GM18951 (cell line): Measurements from ENCODE around the gene IPO13.
A peak's percentile ranks its signal among the peaks of the same experiment; 100 is the strongest.

Experiments used
- POLR2A ChIP-seq: IDR thresholded peaks from 4 replicates; pipeline ENCODE4 v1.6.1; 2011; ENCODE audit warnings: mild to moderate bottlenecking; ENCODE audit not compliant: insufficient read length, insufficient read depth; ENCODE audit errors: extremely low read depth
- in situ Hi-C: fragments of 300-500 bp; cut with MboI; formaldehyde crosslinking; loops from one replicate; pipeline ENCODE4 v1.12.0; 2022; ENCODE audit warnings: low sequenced_read_pairs, mixed read lengths, inconsistent platforms; ENCODE audit not compliant: unreplicated experiment

IPO13 gene

DNA sequence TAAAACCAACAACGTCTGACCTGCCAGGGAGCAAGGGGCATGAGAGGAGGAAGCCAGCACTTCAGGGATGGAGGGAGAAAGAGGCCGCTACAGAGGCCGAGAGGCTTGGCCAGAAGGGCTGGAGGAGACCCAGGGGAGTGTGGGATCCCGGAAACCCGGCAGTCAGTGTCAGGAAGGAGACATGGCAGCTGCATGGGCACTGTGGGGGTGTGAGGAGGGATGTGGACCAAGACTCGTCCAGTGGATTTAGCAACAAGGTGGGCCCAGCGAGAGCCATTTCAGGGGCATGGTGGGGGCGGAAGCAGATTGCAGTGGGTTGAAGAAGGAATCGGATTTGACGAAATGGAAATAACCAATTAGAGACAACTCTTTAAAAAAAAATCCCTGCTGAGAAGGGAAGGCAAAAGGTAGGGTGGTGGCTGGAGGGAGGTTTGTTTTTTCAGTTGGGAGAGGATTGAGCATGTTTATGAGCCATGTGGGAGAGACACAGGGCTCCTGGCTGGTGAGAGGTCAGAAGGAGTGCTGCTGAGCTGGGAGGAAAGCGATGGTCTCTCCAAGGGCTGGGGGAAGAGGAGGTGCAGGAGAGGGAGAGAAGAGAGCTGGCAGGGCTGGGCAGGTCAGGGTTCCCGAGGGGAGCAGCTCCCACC is 36.6 kb downstream of the IPO13 start:
- no peak for TF ChIP-seq POLR2A
- in situ Hi-C loops = no loop called here

DNA sequence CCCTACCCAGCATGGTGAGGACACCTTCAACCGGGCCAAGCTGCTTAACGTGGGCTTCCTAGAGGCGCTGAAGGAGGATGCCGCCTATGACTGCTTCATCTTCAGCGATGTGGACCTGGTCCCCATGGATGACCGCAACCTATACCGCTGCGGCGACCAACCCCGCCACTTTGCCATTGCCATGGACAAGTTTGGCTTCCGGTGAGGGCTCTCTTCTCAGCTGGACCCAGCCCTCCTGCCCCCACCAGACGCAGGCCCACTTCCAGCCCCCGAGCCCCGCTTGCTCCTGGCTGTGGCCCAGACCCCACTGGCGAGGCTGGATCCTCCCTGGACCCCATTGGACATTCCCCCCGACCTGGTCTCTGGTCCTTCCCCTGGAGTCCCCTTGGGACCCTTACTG is 38.1 kb downstream of the IPO13 start:
- in situ Hi-C loops = no loop called here
- no peak for TF ChIP-seq POLR2A

DNA sequence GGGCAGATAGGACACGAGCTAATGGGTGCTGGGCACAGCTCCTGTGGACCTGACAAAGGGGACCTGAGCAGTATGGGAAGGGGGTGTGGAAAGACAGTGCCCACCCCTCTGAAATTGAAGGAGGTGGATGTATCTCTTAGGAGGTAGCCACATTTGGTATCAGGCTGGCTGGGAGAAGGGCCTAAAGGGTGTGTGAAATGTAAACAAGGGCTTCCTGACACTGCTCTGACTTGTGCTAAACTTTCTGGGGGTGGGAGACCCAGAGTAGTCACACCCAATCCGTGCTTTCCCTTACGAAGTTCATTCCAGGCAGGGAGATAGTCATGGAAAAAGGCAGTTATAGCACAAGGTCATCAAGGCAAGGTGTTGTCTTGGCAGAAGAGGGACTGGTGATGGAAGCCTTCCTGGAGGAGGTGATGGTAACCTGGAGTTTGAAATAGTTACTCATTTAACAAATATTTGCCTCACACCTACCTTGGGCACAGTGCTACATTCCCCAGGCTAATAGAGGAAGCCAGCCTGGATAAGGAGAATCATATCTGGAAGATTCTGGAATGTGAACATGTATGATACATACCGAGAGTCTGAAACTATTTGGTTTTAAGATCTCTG is 39.3 kb downstream of the IPO13 start:
- in situ Hi-C loops = no loop called here
- TF ChIP-seq POLR2A = no peak

DNA sequence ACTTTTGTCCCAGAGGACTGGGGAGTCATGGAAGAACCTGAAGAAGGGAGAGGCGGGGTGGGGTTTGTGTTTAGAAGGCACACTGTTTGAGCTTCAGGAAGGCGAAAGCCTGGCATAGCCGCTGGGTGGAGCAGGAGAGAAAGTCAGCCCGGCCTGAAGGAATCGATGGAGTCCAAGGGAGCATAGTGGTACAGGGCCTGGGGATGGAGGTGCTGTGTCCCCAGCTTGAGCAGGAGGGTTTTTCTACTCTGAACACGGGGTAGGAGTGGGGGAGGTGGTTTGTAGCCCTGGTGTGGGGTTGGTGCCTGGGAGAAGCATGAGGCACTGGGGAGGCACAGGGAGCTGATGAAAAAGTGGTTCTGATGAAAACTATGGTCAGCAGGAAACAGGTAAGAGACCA is 40.0 kb downstream of the IPO13 start:
- in situ Hi-C loops = no loop called here
- TF ChIP-seq POLR2A = no peak

DNA sequence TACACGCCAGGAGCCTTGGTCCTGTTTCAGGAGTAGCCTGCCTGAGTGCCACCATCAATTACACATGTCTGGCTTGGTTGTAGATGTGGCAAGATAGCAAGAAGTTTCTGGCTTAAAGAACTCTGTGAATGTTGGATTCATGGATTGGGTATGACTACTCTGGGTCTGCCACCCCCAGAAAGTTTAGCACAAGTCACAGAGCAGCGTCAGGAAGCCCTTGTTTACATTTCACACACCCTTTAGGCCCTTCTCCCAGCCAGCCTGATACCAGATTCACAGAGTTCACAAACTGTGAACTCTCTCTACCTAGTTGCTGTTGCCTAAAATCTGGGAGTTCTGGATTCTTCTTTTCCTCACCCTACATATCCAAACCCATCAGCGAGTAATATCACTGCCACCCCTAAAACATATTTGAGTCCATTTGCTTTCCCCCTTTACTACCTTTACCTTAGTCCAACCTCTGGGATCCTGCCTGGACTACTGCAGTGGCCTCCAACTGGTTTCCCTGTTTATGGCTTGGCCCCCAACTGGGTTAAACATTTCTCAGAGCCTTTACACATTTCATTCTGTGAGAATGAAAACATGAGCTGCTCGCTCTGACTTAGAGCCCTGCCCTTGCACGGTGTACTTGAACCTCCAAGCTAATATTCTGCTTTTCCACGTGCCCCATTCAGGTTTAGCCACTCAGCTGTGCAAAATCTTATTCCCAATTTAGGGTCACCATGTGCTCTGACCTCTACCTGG is 40.6 kb downstream of the IPO13 start:
- in situ Hi-C loops = no loop called here
- no peak for TF ChIP-seq POLR2A

DNA sequence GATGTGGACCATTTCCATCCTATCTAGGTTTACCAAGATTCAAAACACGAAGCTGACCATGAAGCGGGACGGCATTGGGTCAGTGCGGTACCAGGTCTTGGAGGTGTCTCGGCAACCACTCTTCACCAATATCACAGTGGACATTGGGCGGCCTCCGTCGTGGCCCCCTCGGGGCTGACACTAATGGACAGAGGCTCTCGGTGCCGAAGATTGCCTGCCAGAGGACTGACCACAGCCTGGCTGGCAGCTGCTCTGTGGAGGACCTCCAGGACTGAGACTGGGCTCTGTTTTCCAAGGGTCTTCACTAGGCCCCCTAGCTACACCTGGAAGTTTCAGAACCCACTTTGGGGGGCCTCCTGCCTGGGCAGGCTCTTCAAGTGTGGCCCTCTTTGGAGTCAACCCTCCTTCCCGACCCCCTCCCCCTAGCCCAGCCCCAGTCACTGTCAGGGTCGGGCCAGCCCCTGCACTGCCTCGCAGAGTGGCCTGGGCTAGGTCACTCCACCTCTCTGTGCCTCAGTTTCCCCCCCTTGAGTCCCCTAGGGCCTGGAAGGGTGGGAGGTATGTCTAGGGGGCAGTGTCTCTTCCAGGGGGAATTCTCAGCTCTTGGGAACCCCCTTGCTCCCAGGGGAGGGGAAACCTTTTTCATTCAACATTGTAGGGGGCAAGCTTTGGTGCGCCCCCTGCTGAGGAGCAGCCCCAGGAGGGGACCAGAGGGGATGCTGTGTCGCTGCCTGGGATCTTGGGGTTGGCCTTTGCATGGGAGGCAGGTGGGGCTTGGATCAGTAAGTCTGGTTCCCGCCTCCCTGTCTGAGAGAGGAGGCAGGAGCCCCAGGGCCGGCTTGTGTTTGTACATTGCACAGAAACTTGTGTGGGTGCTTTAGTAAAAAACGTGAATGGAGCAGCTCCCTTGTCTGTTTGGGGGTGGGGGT is 43.8 kb downstream of the IPO13 start:
- in situ Hi-C loops = no loop called here
- no peak for TF ChIP-seq POLR2A

DNA sequence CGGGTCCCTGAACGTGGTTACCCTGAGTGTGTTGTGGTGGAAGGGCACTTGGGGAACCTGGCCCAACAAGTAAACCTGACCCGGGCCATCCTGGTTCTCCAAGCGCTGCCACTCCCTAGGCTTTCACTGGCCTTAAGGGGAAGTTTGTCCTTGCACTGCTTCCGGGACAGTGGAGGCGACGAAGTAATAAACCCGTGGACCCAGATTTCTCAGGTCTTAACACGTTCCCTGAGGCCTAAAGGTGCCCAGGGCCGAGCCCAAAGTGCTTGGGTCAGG is 44.4 kb downstream of the IPO13 start:
- no peak for TF ChIP-seq POLR2A
- in situ Hi-C loops = no loop called here

DNA sequence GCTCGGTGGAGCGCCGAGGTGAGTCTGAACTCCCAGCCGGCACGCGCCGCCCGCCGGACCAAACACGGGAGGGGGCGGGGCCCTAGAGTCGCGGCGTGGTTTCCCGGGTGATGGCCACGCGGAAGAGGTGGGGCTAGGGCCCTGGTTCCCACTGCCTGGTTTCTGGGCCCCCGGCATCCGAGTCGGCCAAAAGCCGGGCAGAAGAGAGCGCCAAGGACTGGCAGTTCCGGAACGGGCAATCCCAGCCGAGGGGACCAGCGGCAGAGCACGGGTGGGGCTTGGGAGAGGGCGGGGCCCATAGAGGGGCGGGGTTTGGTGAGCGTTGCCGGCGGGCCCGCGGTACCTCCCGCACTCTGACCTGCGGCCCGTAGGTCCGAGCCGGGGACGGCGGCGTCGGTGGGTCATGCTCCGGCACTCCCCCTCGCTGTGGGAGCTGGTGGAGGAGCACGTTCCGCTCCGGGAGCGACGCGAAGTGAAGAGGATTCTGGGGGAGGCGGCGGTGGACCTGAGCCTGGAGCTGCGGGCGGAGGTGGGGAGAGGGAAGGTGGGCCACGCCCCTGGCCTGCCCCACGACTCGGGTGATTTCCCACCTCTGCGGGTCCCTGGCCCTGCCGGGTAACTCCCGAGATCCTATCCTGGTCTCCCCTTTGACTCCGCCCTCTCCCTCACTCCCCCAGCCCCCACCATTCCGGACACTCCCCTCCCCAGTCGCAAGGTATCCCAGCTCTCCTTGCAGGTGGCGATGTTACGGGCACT is 44.9 kb downstream of the IPO13 start, which contains the start of gene CCDC24:
Gene CCDC24, plus strand, starts transcription at position 124 of the 756 bp plus-strand sequence. Its CDS starts 280 bp downstream, at position 404.
- peak; percentile 39 for TF ChIP-seq POLR2A
- in situ Hi-C loops = no loop called here

DNA sequence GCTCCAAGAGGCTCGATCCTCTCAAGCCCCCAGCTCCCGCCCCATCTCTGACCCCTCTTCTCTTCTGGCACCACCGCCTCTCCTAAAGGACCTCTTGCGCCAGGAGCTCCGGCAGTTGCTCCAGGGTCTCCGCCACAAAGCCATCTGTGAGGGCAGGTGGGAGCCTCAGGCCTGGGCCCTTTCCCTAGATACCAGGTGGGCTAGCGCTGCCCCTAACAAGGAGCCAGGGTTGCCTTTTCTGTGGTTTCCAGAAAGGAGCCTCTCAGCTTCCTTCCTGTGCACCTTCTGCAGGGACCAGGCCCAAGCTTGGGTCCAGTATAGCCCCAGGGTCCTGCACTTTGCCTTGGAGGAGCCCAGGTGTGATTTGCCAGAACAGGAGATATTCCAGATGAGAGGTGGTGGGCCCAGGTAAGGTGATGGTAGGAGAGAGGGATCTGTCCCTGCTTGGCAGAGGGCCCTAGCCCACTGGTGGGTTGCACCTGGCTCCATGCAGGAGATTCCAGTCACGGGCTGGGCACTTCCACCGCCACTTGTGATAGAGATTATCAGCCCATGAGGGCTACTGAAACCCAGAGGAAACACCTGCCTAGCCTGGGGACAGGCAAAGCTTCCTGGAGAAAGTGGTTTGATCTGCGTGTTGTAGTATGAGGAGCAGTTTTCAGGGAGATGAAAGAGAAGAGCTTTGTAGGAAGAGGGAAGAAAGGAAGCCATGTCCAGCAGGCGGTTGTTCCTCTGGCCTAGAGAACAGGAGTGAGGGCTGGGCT is 45.7 kb downstream of the IPO13 start:
- in situ Hi-C loops = no loop called here
- no peak for TF ChIP-seq POLR2A

DNA sequence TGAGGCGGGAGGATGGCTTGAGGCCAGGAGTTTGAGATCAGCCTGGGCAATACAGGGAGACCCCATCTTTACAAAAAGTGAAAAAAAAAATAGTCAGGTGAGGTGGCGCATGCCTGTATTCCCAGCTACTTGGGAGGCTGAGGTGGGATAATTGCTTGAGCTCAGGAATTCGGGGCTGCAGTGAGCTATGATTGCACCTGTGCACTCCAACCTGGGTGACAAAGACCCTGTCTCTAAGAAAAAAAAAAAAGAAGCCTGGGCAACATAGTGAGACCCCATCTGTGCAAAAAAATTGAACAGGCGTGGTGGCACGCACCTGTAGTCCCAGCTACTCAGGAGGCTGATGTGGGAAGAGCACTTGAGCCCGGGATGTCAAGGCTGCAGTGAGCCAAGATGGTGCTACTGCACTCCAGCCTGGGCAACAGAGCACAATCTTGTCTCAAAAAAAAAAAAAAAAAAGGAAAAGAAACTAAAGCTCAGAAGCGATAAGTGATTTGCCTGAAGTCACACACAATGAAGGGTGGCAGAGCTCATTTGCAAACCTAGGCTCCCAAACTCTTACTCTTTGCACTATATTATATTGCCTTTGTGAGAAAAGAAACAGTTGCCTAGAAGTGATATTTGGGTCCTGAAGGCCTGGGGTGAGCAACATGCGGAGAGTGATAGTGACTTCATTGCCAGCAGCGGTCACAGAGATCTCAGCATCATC is 46.6 kb downstream of the IPO13 start:
- no peak for TF ChIP-seq POLR2A
- in situ Hi-C loops = no loop called here

DNA sequence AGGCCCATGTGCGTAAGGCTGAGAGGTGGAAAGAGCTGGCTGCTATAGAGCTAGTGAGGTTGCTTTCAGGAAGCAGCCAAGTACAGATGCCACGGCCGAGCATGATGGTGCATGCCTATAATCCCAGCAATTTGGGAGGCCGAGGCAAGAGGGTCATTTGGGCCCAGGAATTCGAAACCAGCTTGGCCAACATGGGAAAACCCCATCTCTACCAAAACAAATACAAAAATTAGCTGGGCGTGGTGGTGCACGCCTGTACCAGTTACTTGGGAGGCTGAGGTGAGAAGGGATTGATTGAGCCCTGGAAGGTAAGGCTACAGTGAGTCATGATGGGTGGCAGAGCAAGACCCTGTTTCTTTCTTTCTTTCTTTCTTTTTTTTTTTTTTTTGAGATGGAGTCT is 47.3 kb downstream of the IPO13 start:
- in situ Hi-C loops = no loop called here
- TF ChIP-seq POLR2A = no peak
